EL (cell line): ENCODE data around the gene UBE2V1.
A peak's percentile ranks its signal among the peaks of the same experiment; 100 is the strongest.
"Not testable (repeated sequence)": the region's sequence is repeated elsewhere in the genome, so short reads cannot be mapped to it uniquely, and the experiment has no call there.

Experiments used
- DNase-seq: peaks from one replicate; pipeline ENCODE4 v3.0.0-alpha.2; 2016

The UBE2V1 gene

GRCh38 chr20:50093240-50093639 is 19.7 kb downstream of the UBE2V1 start:
- no peak for DNase-seq

GRCh38 chr20:50092436-50092835 is 20.5 kb downstream of the UBE2V1 start:
- no peak for DNase-seq

GRCh38 chr20:50089787-50090177 is 23.2 kb downstream of the UBE2V1 start:
- DNase-seq = no peak

GRCh38 chr20:50089140-50089786 is 23.7 kb downstream of the UBE2V1 start:
- DNase-seq = no peak

GRCh38 chr20:50088022-50088421 is 24.9 kb downstream of the UBE2V1 start:
- DNase-seq = no peak

- DNase-seq = peak; percentile 72
Measured at GRCh38 chr20:50085481-50086365, 27.2 kb downstream of the UBE2V1 start.

GRCh38 chr20:50085146-50085480 is 27.8 kb downstream of the UBE2V1 start:
- DNase-seq = no peak

- no peak for DNase-seq
Measured at GRCh38 chr20:50083034-50083433, 29.9 kb downstream of the UBE2V1 start.

GRCh38 chr20:50082056-50082455 is 30.9 kb downstream of the UBE2V1 start:
- not testable (repeated sequence) for DNase-seq

GRCh38 chr20:50077818-50078601 is 34.9 kb downstream of the UBE2V1 start:
- no peak for DNase-seq

- no peak for DNase-seq
Measured at GRCh38 chr20:50073500-50073899, 39.5 kb downstream of the UBE2V1 start.

- DNase-seq = peak; percentile 81
Measured at GRCh38 chr20:50071039-50071888, 41.7 kb downstream of the UBE2V1 start.

GRCh38 chr20:50070361-50070760 is 42.6 kb downstream of the UBE2V1 start:
- DNase-seq = no peak

GRCh38 chr20:50068041-50068651 is 44.8 kb downstream of the UBE2V1 start:
- no peak for DNase-seq

GRCh38 chr20:50067461-50067860 is 45.5 kb downstream of the UBE2V1 start:
- DNase-seq = no peak

- DNase-seq = no peak
Measured at GRCh38 chr20:50067018-50067417, 45.9 kb downstream of the UBE2V1 start.

GRCh38 chr20:50066161-50066834 is 46.7 kb downstream of the UBE2V1 start:
- DNase-seq = no peak

- no peak for DNase-seq
Measured at GRCh38 chr20:50065325-50065615, 47.7 kb downstream of the UBE2V1 start.

- not testable (repeated sequence) for DNase-seq
Measured at GRCh38 chr20:50063763-50064162, 49.2 kb downstream of the UBE2V1 start.

GRCh38 chr20:50062006-50062838 is 50.7 kb downstream of the UBE2V1 start:
- DNase-seq = no peak
